HG03095 (cell line): Measurements from ENCODE around the gene NOM1.

Experiments used
- ATAC-seq: cut with Tn5 transposase; IDR thresholded peaks from one replicate; pipeline ENCODE4 v1.9.1; 2021; ENCODE audit warnings: moderate library complexity; ENCODE audit not compliant: unreplicated experiment

Gene NOM1

GRCh38 chr7:157003756-157004520 is 54.4 kb downstream of the NOM1 start:
- ATAC-seq, result no peak

GRCh38 chr7:157004521-157005455 is 55.3 kb downstream of the NOM1 start:
- no peak for ATAC-seq

GRCh38 chr7:157005456-157006204 is 56.1 kb downstream of the NOM1 start:
- ATAC-seq, result no peak

- no peak for ATAC-seq
These were observed 56.8 kb downstream of the NOM1 start for GRCh38 chr7:157006205-157006747.

- no peak for ATAC-seq
These were observed 57.4 kb downstream of the NOM1 start for GRCh38 chr7:157006829-157007469.

GRCh38 chr7:157007470-157008066 is 58.1 kb downstream of the NOM1 start:
- no peak for ATAC-seq

- ATAC-seq, result no peak
These were observed 59.0 kb downstream of the NOM1 start for GRCh38 chr7:157008206-157009169.

- ATAC-seq, result no peak
These were observed 59.8 kb downstream of the NOM1 start for GRCh38 chr7:157009170-157009777.

- peak; percentile 25 for ATAC-seq
These were observed 60.5 kb downstream of the NOM1 start for GRCh38 chr7:157009778-157010587.

- ATAC-seq, result peak; percentile 72
These were observed 61.2 kb downstream of the NOM1 start, which contains the start of gene MNX1 for GRCh38 chr7:157010588-157011332. TSS of gene MNX1 (minus strand) at chr7:157010663. CDS start at chr7:157010350, 313 bp downstream.

- ATAC-seq, result no peak
These were observed 62.0 kb downstream of the NOM1 start for GRCh38 chr7:157011333-157012112.

- no peak for ATAC-seq
These were observed 62.6 kb downstream of the NOM1 start for GRCh38 chr7:157012113-157012547.

GRCh38 chr7:157013101-157013500 is 63.6 kb downstream of the NOM1 start:
- ATAC-seq, result no peak

GRCh38 chr7:157013602-157014549 is 64.4 kb downstream of the NOM1 start:
- ATAC-seq, result no peak
